Stimulated activated CD4-positive, alpha-beta T cell treated with anti-CD3 and anti-CD28 coated beads, Interleukin-1b, Interleukin-23, amount 100 ng/mL, for 24 hours (primary cell): Measurements from ENCODE around the gene SLC25A30.
A peak's percentile ranks its signal among the peaks of the same experiment; 100 is the strongest.
"Not testable (repeated sequence)": the region's sequence is repeated elsewhere in the genome, so short reads cannot be mapped to it uniquely, and the experiment has no call there.

Experiments
- DNase-seq, 4 experiments: peaks; one replicate each; pipeline ENCODE4 v3.0.0-alpha.2; 2020; ENCODE audit warnings: low read depth in 4 of 4, low spot score in 1 of 4

The SLC25A30 gene

DNA sequence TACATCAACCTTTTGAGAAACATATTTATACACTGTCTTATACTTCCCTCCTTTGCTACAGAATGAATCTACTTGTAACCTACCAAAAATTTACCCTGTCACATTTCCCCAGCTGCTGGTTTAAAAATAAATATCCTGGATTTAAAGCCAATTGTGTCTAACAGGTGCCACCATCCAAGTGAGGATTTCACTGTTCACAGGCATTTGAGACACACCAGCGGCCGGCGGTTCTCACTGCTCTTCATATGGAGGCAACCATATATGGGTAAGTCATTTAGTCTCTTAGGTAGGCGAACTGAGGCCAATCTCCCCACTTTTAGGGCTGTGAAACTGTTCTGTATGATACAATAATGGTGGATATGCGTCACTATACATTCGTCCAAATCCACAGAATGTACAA, 26.2 kb downstream of the SLC25A30 start:
- no peak for DNase-seq

DNA sequence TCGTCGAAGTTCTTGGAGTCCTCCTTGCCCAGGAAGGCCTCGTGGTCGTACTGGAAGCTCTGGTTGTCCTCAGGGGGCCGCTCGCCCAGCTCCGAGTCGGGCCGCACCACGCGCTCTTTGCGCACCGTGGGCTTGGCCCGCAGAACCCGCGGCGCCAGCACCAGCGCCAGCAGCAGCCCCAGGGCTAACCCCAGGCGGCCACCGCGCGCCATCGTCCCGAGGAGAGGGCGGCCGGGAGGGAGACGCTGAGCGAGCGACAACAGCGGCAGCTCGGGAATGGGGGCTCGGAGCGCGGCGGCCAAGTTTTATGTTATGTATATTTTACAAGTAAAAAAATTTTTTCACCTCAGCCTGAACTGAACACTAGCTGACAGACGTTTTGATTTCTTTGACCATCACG, 27.0 kb downstream of the SLC25A30 start:
- DNase-seq: not testable (repeated sequence)

DNA sequence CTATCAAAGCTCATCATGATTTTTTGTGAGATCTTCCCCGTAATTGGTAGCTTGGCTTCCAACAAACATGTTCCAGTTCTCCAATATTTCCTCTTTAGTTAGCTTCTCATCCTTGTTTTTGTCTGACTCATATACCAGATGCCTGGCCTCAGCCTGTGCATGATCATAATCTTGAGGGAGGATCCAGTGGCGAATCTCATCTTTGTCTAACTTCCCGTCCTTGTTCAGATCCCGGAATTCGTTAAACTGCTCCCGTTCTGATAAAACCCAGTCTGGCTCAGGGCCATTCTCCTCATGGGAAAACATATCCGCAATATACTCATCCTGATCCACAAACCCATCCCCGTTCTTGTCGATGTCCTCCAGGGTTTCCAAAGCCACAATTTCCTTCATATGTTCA, 27.8 kb downstream of the SLC25A30 start:
- not testable (repeated sequence) for DNase-seq

DNA sequence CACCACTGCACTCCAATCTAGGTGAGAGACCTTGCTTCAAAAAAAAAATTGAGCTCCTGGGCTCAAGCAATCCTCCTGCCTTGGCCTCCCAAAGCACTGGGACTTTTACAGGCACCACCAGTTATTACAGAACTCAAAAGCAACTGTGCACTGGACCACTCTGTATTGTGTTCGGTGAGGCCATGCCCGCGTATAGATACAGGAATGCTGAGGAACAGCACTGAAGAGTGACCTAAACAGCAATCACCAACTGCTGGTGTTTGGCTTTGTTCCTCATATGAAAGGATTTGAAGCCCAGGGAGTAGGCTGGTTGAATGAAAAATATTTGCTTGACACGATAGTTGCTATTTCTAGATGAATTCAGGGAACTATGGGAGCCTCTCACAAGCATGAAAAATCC, 29.5 kb downstream of the SLC25A30 start:
- no peak for DNase-seq

DNA sequence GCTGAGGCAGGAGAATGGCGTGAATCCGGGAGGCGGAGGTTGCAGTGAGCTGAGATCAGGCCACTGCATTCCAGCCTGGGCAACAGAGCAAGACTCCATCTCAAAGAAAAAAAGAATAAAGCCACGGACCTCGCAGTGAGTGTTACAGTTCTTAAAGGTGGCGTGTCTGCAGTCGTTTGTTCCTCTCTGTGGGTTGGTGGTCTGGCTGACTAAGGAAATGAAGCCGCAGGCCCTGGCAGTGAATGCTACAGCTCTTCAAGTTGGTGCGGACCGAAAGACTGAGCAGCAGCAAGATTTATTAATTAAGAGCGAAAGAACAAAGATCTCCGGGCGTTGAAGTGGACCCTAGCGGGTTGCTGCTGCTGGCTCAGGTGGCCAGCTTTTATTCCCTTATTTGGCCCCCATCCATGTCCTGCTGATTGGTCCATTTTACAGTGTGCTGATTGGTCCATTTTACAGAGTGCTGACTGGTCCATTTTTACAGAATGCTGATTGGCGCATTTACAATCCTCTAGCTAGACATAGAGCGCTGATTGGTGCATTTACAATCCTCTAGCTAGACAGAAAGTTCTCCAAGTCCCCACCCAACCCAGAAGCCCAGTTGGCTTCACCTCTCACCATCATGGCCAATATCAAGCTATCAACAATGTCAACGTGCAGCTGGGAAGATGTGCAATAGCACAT, 31.1 kb downstream of the SLC25A30 start:
- not testable (repeated sequence) for DNase-seq

DNA sequence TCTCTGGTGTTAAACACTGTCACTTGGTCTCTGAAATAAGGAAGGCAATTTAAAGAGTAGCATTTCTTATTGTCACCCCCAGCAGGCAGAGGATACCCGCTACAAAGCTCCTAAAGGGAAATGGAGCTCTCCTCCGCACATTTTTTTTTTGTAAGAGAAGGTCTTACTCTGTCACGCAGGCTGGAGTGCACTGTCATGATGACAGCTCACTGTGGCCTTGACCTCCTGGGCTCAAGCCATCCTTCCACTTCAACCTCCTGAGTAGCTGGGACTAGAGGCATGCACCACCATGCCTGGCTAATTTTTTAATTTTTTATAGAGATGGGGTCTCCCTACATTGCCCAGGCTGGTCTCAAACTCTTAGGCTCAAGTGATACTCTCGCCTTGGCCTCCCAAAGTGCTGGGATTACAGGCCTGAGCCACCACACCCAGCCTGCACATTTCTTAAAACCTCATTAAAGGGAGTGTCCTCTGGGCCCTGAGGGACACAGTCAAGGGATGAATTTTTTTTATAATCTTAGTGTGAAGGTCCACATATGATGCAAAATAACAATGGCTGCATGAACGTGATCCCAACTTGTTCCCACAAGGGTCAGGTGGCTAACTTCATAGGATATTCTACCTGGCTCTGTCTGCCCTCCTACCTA, 32.1 kb downstream of the SLC25A30 start:
- no peak for DNase-seq

DNA sequence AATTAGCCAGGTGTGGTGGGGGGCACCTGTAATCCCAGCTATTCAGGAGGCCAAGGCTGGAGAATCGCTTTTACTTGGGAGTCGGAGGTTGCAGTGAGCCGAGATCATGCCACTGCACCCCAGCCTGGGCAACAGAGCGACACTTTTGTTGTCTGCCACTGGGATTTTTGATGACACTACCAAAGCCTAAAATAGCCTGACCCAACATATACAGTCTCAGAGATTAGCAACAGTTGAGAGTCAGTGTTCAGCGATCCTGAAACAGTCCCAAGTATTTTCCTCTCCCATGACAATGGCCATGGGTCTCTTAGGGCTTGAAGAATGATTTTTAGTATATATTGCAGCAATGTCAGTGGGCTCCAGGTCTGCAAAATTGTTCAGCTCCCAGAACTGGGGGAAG, 32.9 kb downstream of the SLC25A30 start:
- no peak for DNase-seq

DNA sequence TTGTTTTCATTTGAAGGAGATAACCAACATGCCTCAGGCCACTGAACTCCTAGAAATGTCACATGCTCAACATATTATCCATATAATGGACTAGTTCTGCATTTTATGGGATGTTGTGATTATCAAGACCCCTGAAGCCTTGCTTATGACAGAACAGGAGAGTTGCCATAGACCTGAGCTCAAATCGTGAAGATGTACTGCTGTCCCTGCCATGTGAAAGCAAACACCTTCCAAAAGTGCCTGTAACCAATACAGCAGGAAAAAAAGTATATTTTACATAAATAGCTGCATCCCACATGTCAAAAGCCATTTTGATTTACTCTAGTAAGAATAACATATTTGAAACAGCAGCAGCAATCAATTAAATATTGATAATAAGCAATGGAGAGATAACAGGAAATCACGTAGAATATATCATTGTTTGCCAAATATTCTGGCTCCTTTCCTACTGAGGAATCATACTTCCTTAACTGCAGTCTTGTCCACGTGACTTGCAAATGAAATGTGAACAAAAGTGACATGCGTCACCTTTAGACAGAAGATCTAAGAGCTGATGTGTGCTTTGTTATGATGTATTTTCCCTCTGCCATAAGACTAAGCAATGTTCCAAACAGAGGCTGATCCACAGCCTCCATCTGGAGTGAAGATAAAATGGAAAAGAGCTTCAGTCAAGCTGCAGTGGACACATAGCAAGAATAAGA, 33.5 kb downstream of the SLC25A30 start:
- DNase-seq: no peak

DNA sequence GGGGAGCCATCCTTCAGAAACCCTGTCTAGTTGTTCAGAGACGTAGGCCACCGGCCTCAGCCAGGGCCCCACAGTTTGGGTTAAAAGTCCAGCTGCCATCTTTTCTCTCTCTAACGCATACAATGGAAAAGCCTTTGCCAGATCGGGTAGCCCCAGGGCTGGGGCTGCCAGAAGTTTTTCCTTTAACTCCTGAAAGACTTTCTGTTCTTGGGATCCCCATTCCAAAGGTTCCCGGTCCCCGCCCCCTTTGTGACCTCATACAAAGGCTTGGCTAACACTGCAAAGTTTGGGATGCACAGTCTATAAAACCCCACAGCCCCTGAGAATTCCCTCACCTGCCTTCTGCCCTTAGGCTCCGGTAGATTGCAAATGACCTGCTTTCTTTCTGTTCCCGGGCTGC, 35.4 kb downstream of the SLC25A30 start:
- DNase-seq: not testable (repeated sequence)

DNA sequence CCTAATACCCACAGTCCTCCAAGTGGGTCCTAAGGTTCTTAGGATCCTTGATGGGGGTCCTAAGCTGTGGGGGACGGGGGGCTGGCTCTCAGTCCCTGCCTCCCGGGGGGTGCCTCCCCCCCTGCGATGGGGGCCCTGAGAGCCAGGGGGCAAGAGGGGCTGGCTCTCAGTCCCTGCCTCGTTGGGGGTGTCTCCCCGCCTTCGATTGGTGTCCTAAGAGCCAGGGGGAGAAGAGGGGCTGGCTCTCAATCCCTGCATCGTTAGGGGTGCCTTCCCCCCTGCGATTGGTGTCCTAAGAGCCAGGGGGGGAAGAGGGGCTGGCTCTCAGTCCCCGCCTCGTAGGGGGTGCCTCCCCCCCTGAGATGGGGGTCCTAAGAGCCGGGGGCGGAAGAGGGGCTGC, 37.0 kb downstream of the SLC25A30 start:
- no peak for DNase-seq

DNA sequence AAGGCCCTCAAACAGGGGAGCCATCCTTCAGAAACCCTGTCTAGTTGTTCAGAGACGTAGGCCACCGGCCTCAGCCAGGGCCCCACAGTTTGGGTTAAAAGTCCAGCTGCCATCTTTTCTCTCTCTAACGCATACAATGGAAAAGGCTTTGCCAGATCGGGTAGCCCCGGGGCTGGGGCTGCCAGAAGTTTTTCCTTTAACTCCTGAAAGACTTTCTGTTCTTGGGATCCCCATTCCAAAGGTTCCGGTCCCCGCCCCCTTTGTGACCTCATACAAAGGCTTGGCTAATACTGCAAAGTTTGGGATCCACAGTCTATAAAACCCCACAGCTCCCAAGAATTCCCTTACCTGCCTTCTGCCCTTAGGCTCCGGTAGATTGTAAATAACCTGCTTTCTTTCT, 37.5 kb downstream of the SLC25A30 start:
- not testable (repeated sequence) for DNase-seq

DNA sequence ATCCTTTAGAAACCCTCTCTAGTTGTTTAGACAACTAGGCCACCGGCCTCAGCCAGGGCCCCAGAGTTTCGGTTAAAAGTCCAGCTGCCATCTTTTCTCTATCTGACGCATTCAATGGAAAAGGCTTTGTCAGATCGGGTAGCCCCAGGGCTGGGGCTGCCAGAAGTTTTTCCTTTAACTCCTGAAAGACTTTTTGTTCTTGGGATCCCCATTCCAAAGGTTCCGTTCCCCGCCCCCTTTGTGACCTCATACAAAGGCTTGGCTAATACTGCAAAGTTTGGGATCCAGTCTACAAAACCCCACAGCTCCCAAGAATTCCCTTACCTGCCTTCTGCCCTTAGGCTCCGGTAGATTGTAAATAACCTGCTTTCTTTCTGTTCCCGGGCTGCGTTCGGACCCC, 38.7 kb downstream of the SLC25A30 start:
- DNase-seq: not testable (repeated sequence)

DNA sequence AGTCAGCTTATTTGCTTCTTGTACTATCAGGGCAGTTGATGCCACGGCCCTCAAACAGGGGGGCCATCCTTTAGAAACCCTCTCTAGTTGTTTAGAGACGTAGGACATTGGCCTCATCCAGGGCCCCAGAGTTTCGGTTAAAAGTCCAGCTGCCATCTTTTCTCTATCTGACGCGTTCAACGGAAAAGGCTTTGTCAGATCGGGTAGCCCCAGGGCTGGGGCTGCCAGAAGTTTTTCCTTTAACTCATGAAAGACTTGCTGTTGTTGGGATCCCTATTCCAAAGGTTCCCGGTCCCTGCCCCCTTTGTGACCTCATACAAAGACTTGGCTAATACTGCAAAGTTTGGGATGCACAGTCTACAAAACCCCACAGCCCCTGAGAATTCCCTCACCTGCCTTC, 39.4 kb downstream of the SLC25A30 start:
- DNase-seq: not testable (repeated sequence)

DNA sequence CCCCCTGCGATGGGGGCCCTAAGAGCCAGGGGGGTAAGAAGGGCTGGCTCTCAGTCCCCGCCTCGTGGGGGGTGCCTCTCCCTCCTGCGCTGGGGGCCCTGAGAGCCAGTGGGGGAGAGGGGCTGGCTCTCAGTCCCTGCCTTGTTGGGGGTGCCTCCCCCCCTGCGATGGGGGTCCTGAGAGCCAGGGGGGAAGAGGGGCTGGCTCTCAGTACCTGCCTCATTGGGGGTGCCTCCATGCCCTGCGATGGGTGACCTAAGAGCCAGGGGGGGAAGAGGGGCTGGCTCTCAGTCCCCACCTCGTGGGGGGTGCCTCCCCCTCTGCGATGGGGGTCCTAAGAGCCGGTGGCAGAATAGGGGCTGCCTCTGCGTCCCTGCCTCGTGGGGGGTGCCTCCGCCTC, 40.9 kb downstream of the SLC25A30 start:
- not testable (repeated sequence) for DNase-seq

DNA sequence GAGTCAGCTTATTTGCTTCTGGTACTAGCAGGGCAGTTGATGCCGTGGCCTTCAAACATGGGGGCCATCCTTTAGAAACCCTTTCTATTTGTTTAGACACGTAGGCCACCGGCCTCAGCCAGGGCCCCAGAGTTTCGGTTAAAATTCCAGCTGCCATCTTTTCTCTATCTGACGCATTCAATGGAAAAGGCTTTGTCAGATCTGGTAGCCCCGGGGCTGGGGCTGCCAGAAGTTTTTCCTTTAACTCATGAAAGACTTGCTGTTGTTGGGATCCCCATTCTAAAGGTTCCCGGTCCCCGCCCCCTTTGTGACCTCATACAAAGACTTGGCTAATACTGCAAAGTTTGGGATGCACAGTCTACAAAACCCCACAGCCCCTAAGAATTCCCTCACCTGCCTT, 41.5 kb downstream of the SLC25A30 start:
- DNase-seq: not testable (repeated sequence)

DNA sequence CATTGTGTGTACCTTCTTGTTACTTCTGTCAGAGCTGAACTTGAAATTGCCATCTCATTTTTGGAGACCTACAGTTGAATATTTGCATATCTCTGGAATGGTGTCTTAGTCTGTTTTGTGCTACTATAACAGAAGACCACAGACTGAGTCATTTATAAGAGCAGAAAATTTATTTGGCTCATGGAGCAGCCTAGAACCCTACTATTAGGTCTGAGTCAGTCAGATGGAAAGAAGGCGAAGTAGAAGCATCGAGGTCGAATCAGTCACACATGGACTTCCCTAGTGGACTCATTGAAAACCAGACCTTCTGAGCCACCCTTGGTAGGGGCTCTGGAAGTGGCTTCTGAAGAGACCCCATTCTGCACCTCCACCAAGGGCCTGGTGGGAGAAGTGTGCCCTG, 43.3 kb downstream of the SLC25A30 start:
- DNase-seq: no peak

DNA sequence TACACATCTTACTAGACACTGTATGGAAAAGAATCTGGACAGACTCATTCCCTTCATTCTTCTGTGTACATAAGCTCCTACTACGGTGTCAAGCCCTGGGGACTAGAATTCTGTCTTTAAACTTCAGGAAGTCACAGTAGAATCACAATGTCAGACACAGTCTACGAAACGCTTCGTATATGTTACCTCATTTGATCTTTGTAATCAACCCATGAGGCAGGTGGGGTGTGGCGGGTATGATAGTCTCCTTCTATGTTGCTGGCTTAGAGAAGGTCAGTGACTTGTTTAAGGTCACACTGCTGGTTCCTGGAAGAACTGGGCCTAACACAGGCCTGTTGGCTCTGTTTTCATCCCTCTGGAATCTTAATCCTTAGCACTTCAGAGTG, 45.0 kb downstream of the SLC25A30 start:
- DNase-seq: no peak

DNA sequence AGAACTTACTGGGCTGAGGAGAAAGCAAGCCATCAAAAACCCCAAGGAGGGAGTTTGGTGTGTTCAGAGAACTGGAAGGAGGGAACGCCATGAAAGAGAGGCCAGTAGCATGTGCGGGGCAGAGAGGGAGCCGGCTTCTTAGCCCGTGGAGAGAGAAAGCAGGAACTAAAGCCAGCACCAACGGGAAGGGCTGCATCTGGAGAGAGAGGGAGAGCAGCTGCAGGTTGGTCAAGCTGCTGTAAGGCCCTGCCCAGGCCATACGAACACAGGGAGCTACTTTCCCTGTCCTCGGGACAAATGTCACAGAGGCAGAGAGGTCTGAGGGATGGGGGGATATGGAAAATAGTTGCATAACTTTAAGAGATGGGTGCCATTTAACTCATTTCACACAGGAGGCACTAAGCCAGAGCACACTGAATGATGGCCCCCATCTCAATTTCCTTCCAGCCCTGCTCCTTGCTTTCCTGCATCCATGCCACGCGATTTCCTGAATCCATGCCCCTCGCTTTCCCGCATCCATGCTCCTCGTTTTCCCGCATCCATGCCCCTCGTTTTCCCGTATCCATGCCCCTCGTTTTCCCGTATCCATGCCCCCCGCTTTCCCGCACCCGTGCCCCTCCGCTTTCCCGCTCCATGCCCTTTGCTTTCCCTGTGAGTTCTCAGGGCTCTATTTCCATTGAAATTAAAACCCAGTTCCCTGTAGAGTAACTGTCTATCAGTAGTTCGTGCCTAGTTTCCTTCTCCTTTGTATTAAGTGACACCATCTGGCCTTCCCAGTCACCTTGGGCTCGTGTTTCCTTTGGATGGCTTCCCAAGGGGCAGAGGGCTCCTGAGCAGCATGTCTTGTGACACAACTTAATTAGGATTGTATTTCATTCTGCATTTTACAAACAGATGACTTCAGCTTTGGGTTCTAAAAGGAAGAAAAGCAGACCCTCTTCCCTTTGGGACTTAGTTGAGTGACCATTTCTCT, 45.7 kb downstream of the SLC25A30 start:
- DNase-seq: no peak

DNA sequence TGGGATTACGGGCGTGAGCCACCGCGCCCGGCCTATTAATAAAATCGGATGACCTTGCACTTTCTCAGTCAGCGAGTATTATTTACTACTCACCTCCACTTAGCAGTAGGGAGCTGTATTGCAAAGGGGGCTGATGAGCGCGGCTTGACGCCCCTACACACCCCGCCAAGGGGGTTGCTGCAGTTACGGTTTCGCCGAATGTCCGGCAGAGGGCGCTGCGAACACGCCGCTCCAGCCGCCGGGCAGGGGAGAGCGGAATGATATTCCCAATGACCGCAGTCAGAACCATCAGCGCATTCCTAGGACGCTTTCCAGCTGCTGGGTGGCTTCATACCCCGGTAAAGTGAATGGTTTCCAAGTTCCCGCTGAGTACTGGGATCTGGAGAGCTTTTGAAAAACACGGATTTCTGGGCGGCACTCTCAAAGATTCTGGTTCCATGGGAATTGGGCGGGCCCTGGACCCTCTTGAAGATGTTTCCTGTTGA, 47.2 kb downstream of the SLC25A30 start:
- DNase-seq: peak in 3 of 4 experiments; percentile 7 to 30 (median 28)

DNA sequence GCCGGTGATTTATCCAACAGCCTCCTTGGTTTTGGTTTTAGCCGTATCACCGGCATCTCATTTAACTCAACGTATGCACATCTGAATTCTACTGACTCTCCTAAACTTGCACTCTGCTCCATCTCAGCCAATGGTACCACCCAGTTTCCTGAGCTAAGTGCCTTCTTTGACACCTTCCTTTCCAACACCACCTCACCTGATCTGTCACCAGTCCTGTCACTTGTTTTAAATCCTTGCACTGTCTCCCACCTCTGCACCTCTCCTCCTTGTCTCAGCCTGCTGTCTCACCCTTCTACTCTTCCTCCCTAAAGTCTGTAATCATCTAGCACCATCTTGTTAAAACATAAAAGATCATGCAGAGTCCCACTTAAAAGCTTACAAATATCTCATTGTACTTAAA, 49.1 kb downstream of the SLC25A30 start:
- DNase-seq: no peak

DNA sequence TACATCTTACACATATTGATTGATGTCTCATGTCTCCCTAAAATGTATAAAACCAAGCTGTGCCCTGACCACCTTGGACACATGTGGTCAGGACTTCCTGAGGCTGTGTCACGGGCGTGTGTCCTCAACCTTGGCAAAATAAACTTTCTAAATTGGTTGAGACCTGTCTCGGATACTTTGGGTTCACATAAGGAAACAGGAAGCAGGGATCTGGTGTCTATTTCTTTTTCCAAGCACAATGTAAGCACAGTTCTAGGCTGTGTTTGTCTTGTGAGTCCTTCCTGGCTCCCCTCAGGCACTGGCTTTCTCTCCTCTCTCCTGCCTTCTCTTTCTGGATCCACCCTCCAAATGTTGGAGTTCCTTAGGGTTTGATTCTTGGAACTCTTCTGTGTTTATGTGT, 49.6 kb downstream of the SLC25A30 start:
- DNase-seq: no peak
